ENCODE measurements around the gene VNN1.

The VNN1 gene

GRCh38 chr6:132634796-132635195, 79.1 kb downstream of the VNN1 start:
- H3K27me3 ChIP-seq (replicated peaks) = no peaks in the 10 kb centered on the region
- no peak overlapping the region for H3K4me3 ChIP-seq (ENCODE audit: low read depth, low read length)
- no peak for TF ChIP-seq CTCF (IDR thresholded peaks at IDR 0.05; ENCODE audit: low read depth, low read length, missing control alignments)
- in situ Hi-C loops (cut with HindIII; ENCODE audit: low pct_ligation_motif_present, low sequenced_read_pairs) = no loop called here
- no peak for DNase-seq
- H3K27ac ChIP-seq = no peak overlapping the region
- H3K36me3 ChIP-seq (replicated peaks) = no peaks in the 10 kb centered on the region

DNA sequence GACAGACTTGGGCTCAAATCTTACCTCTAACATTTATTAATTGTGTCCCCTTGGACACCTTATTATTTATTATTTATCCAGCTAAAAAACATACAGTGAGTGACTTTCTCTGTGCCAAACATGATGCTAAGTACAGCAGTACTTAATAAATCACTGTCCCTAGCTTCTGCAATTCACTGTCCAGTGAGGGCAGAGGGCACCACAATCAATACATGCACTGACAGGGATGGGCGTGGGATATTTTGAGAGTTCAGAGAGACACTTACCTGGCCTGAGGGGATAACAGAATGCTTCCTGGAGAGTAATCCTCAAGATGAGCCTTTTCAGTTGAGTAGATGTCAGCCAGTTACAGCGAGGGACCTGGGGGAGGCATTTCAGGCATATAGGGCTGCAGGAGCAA, 80.5 kb downstream of the VNN1 start:
- no peak overlapping the region for H3K4me3 ChIP-seq (ENCODE audit: low read depth, low read length)
- no peaks in the 10 kb centered on the region for H3K27me3 ChIP-seq (replicated peaks)
- DNase-seq = no peak
- H3K36me3 ChIP-seq (replicated peaks) = no peaks in the 10 kb centered on the region
- in situ Hi-C loops (cut with HindIII; ENCODE audit: low pct_ligation_motif_present, low sequenced_read_pairs) = no loop called here
- no peak overlapping the region for H3K27ac ChIP-seq
- TF ChIP-seq CTCF (IDR thresholded peaks at IDR 0.05; ENCODE audit: low read depth, low read length, missing control alignments) = no peak
